Measurements from ENCODE around the gene CFH.
"Not testable (repeated sequence)": the region's sequence is repeated elsewhere in the genome, so short reads cannot be mapped to it uniquely, and the experiment has no call there.

The CFH gene

GRCh38 chr1:196651637-196652215 is at the start of gene CFH:
TSS of gene CFH (plus strand) at chr1:196652043. CDS start at chr1:196652118, 75 bp downstream.
- DNase-seq = no peak

DNA sequence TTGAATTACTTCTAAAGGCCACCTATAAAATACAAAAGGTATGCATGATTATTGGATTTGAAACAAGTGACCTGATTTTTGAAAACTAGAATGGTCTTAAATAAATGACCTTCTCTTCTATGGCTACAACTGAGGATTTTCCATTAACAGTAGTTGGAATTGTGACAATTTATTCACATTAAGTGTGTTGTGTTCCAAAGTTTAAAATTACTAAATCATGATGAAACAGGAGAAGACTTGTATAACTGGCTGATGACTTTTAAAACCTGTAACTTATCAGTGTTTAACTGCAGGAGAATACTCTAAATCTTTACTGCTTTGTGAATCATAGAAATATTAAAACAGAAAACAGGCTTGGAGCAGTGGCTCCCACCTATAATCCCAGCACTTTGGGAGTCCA is 48.2 kb upstream of the CFH start:
- no peak for DNase-seq

GRCh38 chr1:196607981-196608380 is 43.9 kb upstream of the CFH start:
- DNase-seq = peak; percentile 7

- peak; percentile 7 for DNase-seq
Measured at GRCh38 chr1:196608390-196609369, 43.2 kb upstream of the CFH start, which contains the start of gene KCNT2. TSS of gene KCNT2 (minus strand) at chr1:196608440. CDS start at chr1:196608309, 131 bp downstream.

DNA sequence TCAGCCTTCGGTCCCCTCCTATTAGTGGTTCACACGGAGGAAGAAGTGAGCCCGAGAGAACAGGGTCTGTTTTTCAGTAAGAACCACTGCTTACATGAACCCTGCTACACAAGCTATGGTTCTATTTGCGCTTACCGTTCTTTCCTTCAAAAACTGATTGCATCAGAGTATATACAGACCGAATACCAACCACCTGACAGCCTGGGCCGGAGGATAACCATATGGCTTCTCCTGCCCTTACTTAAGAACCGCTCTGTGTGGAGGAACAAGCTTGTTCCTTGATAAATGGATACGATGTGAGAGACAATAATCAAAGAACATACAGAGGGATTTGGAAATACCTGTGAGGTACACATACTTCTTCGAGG is 42.5 kb upstream of the CFH start:
- DNase-seq = no peak

DNA sequence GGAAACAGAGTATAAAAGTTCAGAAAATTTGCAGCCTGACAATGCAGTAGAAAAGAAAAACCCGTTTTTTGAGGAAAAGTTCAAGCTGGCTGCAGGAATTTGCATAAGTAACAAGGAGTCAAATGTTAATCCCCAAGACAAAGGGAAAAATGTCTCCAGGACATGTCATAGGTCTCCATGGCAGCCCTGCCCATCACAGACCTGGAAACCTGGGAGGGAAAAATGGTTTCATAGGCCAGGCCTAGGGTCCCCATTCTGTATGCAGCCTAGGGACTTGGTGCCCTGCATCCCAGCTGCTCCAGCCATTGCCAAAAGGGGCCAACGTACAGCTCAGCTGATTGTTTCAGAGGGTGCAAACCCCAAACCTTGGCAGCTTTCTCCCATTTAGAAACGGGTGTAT is 40.0 kb upstream of the CFH start:
- no peak for DNase-seq

GRCh38 chr1:196619721-196620120 is 32.1 kb upstream of the CFH start:
- no peak for DNase-seq

DNA sequence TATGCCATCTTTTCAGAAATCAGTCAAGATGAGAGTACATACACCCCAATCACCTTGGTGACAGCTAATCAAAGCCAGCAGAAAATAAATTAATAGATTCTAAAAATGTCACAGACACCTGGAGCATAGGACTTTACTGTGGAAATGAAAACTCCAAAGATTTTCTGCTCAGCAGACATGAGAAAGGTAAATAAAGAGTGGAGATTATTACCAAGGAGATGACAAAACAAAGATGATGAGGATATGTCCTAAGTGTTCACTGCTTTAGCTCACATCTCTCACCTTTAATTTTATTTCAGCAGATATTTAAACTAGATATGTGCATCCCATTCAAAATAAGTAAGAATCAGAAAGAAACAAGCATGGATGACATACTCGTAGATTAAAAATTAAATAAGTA is 28.8 kb upstream of the CFH start:
- no peak for DNase-seq

DNA sequence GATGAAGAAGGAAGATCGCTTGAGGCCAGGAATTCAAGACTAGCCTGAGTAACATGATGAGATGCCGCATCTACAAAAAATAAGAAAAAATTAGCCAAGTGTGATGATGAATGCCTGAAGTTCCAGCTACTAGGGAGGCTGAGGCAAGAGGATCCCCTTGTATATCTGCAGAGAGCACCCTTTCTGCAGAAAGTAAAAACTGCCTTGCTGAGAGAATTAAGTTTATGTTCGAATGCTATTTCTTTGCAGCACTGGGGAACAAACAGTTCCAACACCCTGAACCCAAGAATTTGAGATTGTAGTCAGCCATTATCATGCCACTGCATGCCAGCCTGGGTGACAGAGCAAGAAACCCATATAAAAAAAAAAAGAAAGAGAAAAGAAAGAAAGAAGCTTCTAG is 23.0 kb upstream of the CFH start:
- DNase-seq = no peak

DNA sequence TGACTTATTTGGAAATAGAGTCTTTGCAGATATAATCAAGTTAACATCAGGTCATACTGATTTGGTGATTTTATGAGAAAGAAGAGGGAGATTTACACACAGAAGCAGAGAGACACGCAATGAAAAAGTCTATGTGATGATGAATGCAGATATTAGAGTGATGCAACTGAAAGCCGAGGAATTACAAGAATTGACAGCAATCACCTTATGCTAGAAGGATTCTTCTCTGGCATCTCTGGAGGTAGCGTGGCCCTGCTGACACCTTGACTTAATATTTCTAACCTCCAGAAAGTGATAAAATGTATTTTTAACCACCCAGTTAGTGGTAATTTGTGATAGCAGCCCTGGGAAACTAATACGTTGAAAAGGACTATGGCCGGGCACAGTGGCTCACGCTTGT is 14.2 kb upstream of the CFH start:
- DNase-seq = no peak

GRCh38 chr1:196638466-196638865 is 13.4 kb upstream of the CFH start:
- DNase-seq = no peak

DNA sequence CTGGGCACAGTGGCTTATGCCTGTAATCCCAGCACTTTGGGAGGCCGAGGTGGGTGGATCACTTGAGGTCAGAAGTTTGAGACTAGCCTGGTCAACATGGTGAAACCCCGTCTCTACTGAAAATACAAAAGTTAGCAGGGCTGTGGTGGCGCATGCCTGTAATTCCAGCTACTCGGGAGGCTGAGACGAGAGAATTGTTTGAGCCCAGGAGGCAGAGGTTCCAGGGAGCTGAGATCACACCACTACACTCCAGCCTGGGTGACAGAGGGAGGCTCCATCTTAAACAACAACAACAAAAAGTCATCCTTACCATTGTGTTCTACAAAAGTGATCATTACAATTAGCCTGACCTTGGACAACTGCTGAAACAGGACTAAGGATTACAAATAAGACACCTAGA is 12.6 kb upstream of the CFH start:
- DNase-seq = not testable (repeated sequence)

DNA sequence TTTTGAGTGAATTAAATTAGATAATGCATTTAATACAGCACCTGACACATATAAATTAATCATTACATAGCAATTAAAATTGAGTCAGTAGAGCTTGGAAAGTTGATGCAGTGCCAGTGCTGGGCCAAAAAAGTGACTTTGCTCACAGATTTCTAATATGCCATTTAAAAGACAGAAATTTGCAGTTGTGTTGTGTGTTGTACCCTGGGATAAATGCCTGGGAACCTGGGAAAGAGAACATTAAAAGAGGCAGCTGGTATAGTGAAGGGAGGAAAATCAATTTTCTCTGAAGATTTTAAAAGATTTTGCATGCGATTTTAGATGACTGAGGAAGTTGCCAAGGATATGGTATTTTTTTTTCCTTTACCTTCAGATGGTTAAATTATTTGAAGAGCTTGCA is 10.9 kb upstream of the CFH start:
- DNase-seq = no peak

DNA sequence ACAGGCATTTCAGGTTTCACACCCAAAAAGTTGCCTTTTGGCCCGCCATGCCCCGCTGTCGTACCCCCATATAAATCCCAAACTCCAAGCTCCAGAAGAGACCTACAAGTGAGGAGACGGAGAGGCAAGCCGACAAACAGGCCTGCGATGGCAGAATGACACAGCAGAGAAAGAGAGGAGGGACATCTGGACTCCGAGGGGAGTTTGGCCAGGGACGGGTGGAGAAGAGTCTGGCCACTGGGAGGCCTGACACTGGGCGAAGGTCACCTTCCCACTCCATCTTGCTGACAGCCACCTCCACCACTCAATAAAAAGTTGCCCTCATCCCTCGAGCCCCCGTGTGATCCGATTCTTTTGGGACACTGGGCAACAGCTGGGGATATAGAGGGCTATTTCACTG is 1.9 kb upstream of the CFH start:
- DNase-seq = no peak

GRCh38 chr1:196650403-196650802 is 1.4 kb upstream of the CFH start:
- no peak for DNase-seq

- no peak for DNase-seq
Measured at GRCh38 chr1:196651079-196651478, 764 bp upstream of the CFH start.

GRCh38 chr1:196654271-196654670 is 2.4 kb downstream of the CFH start:
- no peak for DNase-seq

DNA sequence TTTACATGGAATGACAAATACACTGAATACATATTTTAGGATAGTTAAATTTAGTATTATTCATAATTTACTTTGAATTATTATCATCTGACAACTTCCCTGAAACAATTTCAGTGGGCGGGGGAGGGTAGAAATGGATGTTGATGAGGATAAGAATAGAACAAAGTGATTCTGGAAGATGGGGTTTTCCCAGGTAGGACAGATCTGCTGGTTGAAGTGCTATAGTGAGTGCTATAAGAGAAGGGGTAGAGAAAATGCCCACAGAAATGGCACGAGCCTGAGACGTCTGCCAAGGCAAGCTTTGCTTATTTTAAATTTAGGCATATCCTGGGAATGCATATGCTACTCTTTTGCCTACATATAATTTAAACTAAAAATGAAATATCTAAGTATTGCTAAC is 3.2 kb downstream of the CFH start:
- no peak for DNase-seq

GRCh38 chr1:196655494-196655893 is 3.7 kb downstream of the CFH start:
- no peak for DNase-seq

- no peak for DNase-seq
Measured at GRCh38 chr1:196659471-196659870, 7.6 kb downstream of the CFH start.

GRCh38 chr1:196660272-196660671 is 8.4 kb downstream of the CFH start:
- DNase-seq = no peak

DNA sequence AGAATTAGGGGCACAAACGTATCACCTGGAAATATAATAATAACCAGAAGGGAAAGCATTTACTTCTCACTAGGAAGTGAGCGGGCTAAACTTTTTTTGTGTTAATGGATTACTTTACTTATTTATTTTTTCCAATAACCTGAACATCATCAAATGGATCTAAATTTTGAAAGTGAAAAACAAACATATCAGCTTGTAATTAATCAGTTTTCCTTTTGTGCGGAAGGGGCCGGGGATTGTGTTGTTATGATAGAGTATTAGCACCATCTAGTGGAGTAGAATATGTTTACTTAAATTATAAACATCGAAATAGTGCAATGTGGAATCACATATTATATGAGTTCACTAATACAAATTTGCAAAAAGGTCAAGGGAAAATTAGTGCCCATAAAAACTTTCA is 9.0 kb downstream of the CFH start:
- peak; percentile 13 for DNase-seq

DNA sequence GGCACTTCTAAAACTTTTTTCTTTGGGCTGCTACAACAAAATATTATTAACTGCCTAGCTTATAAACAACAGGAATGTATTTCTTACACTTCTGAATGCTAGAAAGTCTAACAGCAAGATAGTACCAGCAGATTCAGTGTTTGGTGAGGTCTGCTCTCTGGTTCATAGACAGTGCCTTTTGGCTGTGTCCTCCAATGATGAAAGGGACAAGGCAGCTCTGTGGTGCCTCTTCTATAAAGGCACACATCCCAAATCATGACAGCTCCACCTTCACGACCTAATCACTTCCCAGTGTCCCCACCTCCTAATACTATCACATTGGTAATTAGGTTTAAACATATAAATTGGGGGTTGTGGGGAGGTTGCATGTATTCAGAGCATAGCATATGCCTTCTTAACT is 9.5 kb downstream of the CFH start:
- no peak for DNase-seq

DNA sequence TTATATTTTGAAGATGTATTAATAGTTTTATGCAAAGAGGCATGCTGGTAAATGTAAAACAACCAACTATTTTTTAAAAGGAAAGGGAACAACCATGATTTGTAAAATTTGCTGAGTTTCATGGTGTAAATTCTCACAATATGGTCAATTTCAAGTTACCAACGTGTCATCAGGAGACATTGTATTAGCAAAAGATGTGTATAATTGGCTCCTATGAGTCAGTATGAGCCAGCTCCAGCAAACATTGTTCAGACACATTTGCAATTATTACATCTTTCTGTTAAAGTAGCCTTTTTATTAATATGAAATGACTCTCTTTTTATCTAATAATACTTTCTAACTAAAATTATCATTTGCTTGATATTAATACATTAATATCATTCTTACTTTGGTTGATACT is 15.3 kb downstream of the CFH start:
- no peak for DNase-seq

GRCh38 chr1:196669051-196669450 is 17.2 kb downstream of the CFH start:
- DNase-seq = no peak
